Measurements from ENCODE around the gene RALGAPA1.
A peak's percentile ranks its signal among the peaks of the same experiment; 100 is the strongest.
"Not testable (repeated sequence)": the region's sequence is repeated elsewhere in the genome, so short reads cannot be mapped to it uniquely, and the experiment has no call there.

RALGAPA1 gene

DNA sequence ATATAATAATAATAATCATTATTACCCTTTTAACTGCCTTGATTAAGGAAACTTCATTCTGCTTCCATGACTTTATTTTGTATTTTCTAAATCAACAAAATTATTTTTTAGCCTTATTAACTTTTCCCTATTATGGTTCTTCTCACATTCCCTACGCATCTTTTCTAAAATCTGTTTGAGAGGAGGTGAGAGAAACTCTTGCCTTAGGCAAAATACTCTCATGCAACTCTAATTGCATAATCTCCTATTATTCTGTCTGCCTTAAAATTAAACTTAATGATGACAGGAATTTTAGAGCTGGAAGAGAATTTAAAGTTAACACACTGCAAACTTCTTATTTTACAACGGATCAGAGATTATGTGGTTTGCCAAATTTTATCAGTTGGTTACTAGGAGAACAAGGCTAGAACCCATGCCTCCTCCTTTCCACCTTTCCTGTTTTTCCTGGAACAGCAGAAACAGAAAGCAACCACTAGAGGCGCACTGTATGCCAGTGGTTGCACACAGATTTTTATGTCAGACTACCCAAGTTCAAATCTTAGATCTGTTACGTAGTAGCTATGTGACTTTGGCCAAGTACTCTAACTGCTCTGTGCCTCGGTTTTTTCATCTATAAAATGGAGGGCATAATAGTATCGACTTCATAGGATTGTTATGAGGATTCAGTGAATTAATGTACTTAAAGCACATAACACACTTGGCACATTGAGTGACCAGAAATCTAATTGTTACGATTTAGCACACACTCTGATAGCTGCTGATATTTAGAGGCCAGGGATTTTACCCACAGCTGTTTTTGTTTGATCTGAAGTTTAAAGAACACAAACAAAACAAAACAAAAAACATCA, 12.7 kb upstream of the RALGAPA1 start:
- peak; percentile 50 for DNase-seq (ENCODE audit: low spot score)

DNA sequence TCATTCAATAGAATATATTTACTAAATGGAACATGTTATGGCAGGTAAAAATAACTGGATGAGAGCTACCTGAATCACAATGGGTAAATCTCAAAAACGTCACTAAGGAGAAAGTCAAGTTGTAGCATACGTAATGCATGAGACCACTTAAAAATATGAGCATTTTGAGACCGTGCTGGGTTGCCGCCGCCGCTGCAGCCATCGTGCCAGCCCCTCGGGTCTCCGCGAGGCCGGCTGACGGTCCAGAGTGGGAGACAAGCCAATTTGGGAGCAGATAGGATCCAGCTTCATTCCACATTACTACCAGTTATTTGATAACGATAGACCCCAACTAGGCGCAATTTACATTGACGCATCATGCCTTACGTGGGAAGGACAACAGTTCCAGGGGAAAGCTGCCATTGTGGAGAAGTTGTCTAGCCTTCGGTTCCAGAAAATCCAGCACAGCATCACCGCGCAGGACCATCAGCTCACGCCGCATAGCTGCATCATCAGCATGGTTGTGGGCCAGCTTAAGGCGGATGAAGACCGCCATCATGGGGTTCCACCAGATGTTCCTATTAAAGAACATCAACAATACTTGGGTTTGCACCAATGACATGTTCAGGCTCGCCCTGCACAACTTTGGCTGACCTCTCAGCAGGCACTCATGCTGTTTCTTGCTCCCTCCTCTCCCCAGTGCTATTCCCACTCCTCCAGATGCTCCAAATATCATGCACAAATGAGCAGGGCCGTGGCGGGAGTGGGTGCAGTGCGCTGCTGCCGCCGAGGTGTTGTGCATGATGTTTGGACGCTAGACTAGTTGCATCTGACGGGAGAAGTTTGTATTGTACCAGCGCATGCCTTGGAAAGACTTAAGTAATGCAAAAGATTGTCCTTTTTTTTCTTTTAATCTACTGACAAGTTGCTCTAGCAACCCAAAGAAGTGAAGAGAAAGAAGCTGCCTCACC, 10.8 kb upstream of the RALGAPA1 start:
- DNase-seq (ENCODE audit: low spot score), result no peak

DNA sequence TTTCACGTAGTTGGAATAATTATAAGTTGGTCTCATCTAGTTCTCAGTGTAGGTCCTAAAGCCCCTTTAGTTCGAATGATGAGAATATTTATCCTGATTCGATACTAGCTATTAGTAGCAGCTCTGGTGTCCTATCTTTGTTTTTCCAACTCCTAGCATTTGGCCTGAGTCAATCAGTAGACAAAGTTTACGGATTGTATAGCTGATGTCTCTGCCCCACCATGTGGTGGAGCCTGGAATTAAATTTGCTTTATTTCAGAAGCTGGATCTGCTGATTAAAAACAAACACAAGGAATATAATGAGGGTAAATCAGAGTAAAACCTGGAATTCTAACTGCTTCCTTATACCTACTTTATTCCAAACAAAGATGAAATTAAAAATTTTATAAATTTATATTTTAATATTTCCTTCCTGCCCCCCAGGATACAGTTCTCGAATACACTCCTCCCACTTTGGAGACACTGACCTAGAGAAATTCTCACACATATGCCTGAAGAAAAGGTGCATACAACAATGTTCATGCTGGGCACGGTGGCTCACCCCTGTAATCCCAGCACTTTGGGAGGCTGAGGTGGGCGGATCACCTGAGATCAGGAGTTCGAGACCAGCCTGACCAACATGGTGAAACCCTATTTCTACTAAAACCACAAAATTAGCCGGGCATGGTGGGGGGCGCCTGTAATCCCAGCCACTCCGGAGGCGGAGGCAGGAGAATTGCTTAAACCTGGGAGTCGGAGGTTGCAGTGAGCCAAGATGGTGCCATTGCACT, 9.4 kb upstream of the RALGAPA1 start:
- DNase-seq (ENCODE audit: low spot score), result peak; percentile 61

DNA sequence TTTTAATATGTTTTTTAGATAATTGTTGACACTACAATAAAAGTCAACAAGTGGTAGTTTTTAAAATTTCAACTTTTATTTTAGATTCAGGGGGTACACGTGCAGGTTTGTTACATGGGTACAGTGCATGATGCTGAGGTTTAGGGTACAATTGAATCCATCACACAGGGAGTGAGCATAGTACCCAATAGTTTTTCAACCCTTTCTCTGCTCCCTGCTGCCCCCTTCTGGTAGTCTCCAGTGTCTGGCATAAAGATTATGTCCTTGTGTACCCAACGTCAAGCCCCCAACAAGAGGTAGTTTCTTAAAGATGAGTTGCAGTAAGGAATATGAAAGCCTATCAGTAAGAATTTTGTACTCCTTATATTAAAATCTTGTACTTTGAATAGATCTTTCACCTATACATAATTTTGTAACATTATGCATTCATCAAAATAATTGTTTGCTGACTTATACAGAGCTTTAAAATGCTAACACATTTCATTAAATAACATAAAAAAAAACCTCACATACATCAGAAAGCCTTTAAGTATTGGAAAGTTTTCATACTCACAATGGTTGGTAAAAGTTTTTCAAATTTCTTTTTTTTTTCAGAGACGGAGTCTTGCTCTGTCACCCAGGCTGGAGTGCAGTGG, 5.4 kb upstream of the RALGAPA1 start:
- peak; percentile 53 for DNase-seq (ENCODE audit: low spot score)

DNA sequence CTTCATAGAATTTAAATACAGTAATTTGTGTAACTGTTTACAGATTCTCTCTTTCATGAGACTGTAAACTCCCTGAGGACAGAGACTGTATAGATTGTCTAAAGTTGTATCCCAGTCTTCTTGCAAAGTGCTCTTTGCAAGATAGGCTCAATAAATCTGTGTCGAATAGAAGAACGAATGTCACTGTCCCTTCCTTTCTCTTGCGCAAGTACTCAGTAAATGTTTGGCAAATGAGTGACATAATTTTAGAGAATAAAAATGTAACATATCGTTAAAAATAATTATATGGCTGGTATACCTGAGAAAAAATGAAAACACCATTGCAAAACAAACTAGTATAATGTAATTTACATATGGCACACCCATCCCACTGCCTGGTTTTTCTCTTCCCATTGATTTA, 1.9 kb upstream of the RALGAPA1 start:
- no peak for DNase-seq (ENCODE audit: low spot score)

DNA sequence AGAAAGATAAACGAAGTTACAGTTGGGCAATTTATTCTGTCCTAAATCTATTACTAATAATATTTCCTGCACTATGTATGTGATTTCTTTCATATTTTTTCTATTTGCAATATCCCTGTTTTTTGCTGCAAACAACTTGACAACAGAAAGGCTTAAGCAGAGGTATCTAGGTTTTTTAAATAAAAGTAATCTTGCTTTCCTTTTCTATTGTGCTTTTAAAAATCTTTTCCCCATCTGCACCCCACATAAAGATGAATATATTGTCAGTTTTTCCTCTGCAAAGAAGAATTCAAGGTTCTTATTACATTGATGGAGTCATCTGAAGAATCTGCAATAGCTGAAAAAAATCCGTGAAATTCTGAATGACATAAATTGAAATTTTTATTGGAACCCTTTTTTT, 502 bp upstream of the RALGAPA1 start:
- DNase-seq (ENCODE audit: low spot score), result no peak

DNA sequence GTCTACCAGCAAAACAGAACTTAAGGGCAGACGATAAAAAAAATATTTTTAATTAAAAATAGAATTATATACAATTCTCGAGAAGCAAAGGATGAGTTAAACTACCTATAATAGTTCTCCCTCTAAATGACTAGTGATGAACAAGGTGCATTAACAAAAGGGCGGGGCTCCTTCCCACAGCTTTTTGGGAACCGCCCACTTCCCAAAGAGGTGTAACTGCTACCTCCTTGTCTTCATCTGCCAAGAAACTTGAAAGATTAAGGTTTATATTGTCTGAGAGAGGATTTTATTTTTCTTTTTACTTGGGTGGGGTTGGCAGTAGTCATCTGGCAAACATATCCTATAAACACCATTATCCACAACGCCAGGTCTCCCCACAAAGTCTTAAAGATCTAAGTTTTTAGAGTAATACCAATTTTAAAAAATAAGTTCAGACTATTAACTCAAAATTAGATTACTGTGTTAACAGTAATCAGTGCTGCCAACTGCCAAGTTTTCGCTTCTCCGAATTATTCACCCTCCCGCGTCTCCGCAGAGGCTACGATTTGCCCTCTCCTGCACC, 938 bp downstream of the RALGAPA1 start:
- peak; percentile 31 for DNase-seq (ENCODE audit: low spot score)

DNA sequence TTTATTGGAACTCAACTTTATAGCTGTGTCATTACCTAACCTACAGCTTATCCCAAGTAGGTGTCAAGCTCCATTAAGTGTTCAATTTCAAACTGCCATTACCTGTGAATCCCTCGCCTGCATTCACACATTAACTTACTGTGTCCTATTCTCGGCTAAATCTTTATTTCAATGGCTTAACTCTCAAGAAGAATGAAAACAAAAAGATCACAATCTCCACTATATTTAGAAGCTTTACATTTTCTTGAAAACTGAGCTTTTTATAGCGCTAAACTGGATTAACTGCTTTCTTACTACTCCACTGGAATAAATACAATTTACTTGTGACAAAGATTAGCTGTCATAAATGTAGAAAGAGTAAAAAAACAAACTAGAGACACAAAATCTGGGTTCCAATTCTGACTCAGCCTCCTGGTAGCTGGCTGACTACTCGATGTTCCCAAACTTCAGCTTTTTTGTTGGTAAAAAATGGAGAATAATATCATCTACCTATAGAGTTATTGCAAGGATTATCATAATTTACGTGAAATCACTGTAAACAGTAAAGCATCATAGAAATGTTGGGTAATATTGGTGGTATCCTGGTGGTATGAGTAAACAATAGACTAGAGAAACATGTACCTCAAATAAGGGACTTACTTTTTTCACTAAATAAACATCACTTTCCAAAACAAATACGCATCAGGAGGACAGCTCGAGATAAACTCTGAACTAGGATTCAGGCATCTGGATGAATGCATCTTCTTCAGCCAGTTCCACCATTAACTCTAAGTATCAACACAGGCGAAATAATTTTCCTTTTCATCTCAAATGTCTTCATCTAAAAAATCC, 1.7 kb downstream of the RALGAPA1 start:
- no peak for DNase-seq (ENCODE audit: low spot score)

DNA sequence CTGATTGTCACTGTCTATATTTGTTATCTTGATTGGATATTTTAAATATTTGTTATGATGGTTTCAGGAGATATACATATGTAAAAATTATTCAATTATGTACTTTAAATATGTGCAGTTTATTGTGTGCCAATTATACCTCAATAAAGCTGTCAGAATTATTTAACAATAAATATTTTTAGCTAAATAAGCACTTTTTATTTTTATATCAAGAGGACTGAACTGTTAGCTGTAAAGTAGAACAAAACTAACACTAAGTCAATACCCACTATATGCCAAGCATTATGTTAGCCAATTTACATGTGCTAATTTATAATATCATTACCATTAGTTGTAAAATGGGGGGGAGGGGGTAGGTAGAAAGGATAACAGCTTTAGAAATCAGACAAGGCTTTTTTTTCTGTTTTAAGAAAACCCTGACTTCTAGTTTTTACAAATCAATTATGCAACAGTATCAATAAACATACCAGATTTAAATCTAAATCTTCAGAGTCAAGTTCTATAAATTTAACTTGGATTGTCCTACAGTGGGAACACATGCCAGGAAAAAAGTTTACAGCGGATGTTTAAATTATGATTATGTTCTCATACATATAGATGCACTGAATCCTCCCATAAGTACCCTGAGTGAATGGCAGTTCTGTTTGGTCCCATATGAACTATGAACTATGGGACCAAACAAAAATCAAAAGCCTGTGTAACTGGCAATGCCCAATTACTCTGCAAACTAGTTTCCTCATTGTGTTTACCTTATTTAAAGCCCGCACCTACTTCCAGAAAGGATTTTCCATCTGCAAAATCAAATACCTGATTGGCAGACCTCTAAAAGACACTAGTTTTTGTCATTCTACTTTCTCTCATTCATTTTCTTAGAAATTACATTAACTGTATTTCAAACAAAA, 2.8 kb downstream of the RALGAPA1 start:
- DNase-seq (ENCODE audit: low spot score), result no peak

DNA sequence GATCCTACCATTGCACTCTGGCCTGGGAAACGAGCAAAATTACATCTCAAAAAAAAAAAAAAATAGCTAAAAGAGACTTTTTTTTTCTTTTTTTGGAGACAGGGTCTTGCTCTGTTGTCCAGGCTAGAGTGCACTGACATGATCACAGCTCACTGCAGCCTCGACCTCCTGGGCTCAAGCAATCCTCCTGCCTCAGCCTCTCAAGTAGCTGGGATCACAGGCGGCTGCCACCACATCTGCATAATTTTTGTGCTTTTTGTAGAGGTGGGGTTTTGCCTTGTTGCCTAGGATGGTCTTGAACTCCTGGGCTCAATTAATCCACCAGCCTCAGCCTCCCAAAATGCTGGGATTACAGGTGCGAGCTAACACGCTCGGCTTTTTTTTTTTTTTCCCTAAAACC, 11.3 kb downstream of the RALGAPA1 start:
- DNase-seq (ENCODE audit: low spot score), result no peak

DNA sequence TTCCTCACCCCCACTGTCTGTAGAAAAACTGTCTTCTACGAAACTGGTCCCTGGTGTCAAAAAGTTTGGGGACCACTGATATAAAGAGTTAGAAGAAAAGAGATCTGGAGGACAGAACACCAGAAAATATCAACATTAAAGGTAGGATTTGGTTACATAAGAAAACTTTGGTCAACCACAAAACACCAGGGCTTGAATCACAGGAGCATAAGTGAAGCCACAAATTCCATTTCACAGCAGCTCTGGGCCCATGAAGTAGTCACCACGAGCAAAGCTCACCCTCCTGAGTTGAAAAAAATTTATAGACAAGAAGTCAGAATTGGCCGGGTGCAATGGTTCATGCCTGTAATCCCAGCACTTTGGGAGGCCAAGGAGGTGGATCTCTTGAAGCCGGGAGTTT, 19.4 kb downstream of the RALGAPA1 start:
- DNase-seq (ENCODE audit: low spot score), result no peak

DNA sequence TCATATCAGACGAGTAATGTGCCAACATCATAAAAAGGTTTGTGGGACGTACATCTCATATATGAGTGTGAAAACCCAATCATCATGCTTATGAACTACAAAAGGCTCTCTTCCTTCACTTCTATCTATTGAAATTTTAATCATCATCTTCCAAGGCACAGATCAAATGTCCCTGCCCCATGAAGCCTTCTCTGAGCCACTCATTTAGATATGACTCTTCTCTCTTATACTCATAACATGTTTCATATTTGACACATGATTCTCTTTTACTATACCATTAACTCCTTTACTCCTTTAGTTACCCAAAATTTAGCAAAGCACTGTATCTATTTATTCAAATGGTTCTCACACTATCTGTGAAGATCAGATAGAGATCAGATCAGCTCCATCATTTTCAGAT, 22.2 kb downstream of the RALGAPA1 start:
- no peak for DNase-seq (ENCODE audit: low spot score)

DNA sequence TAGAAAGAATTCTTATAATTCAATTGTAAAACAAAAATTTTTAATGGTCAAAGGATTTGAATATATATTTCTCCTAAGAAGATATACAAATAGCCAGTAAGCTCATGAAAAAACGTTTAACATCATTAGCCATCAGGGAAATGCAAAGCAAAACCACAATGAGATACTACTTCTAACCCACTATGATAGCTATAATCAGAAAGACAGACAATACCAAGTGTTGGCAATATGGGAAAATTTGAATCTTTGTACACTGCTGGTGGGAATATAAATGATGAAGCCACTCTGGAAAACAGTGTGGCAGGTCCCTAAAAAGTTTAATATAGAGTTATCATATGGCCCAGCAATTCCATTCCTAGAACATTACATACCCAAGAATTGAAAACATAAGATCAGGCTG, 25.4 kb downstream of the RALGAPA1 start:
- DNase-seq (ENCODE audit: low spot score), result no peak

DNA sequence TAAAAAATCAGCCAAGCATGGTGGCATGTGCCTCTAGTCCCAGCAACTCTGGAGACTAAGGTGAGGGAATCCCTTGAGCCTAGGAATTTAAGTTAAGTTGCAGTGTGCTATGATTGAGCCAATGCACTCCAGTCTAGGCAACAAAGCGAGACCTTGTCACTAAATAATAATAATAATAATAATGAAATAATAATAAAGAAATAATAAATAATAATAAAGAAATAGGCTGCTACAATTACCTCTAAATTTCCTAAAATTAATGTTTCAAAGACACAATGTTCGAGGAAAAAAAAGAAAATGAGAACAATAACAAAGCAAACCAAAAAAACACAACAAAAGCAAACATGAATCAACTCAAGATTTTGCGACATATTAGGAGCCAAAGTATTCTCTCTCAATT, 29.7 kb downstream of the RALGAPA1 start:
- DNase-seq (ENCODE audit: low spot score), result no peak

DNA sequence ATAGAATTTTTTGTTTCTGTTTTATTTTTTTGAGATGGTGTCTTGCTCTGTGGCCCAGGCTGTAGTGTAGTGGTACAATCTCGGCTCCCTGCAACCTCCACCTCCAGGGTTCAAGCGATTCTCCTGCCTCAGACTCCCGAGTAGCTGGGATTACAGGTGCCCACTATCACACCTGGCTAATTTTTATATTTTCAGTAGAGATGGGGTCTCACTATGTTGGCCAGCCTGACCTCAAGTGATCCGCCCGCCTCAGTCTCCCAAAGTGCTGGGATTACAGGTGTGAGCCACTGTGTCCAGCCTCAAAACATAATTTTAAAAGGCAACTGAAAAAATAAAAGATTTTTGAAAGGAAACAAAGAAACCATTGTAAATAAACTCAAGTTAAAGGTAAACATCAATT, 31.5 kb downstream of the RALGAPA1 start:
- not testable (repeated sequence) for DNase-seq (ENCODE audit: low spot score)

DNA sequence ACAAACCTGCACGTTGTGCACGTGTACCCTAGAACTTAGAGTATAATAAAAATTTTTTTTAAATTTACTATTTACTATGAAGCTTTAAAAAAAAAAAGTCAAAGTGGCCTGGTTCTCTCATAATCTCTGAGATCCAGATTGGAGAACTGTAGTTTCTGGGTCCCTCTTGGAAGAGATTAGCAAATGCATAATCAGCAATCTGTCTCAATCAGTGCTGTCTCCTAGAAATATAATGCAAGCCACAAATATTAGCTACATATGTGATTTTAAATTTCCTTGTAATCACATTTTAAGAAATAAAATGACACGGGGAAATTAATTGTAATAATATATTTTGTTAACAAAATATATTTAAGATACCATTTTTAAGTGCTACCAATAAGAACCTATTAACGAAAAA, 32.3 kb downstream of the RALGAPA1 start:
- DNase-seq (ENCODE audit: low spot score), result no peak

DNA sequence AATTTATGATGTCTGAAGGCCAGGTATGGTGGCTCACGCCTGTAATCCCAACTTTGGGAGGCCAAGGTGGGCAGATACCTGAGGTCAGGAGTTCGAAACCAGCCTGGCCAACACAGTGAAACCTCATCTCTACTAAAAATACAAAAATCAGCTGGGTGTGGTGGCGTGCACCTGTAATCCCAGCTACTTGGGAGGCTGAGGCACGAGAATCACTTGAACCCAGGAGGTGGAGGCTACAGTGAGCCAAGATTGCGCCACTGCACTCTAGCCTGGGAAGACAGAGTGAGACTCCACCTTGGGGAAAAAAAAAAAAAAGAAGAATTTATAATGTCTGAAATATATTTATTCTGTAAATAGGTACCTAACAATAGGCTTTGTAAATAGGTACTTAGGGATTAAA, 33.0 kb downstream of the RALGAPA1 start:
- not testable (repeated sequence) for DNase-seq (ENCODE audit: low spot score)

DNA sequence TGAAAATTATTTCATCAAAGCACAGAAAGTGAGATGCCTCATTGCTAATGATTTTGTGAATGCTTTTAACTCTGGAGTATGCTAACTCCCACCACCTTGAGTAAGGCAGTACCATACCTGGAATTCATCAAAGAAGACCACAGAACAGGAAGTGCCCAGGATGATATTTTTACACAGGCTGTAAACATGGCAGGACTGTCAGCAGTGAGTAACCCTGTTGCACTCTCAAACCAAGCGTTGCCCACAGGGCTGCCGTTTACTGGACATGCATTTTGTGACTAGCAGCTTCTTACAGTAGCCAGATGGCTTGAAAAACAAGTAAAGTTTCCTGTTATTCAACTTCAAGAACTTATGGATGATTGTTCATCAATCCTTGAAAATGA, 42.4 kb downstream of the RALGAPA1 start:
- DNase-seq (ENCODE audit: low spot score), result no peak

DNA sequence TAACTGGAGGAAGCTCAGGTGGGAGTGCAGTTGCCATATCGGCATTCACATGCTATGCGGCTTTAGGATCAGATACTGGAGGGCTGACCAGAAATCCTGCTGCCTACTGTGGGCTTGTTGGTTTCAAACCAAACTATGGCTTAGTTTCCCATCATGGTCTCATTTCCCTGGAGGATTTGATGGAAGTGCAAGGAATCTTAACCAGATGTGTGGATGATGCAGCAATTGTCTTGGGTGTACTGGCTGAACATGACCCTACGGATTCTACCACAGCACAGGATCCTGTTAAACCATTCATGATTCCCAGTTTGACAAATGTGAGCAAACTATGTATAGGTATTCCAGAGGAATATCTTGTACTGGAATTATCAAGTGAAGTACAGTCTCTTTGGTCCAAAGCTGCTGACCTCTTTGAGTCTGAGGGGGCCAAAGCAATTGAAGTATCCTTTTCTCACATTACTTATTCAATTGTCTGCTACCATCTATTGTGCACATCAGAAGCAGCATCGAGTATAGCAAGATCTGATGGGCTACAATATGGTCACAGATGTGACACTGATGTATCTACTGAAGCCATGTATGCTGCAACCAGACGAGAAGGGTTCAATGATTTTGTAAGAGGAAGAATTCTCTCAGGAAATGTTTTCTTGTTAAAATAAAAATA, 42.9 kb downstream of the RALGAPA1 start:
- DNase-seq (ENCODE audit: low spot score), result no peak

Data from D341Med (cell line).